ENCODE data around the gene TRMT11.

GRCh38 chr6:125989631-125990030 lies 3.3 kb downstream of the TRMT11 start:
- TF ChIP-seq CTCF (conservative IDR thresholded peaks at IDR 0.05): no peak
- TF ChIP-seq EZH2 (IDR thresholded peaks at IDR 0.05; ENCODE audit: low read depth): no peak

Measured in PC-9 (cell line).